LNCaP clone FGC (cell line): ENCODE results near the gene PPARG.

Experiments
- DNase-seq: peaks from one replicate; pipeline ENCODE4 v3.0.0-alpha.2; 2011; ENCODE audit warnings: low read depth
- H3K4me3 ChIP-seq: 2 replicates; pipeline ENCODE4 v1.5.1; 2011; ENCODE audit warnings: mild to moderate bottlenecking, low read depth, low read length, control low read depth
- CTCF ChIP-seq: IDR thresholded peaks from 2 replicates; pipeline ENCODE4 v1.5.1; 2012; ENCODE audit warnings: mild to moderate bottlenecking; ENCODE audit not compliant: control insufficient read depth, insufficient read depth; ENCODE audit errors: extremely low read depth

PPARG gene

GRCh38 chr3:12356996-12357395 lies 68.1 kb downstream of the PPARG start:
- no peak overlapping the region for H3K4me3 ChIP-seq
- no peak for TF ChIP-seq CTCF
- no peak for DNase-seq

GRCh38 chr3:12357456-12357855 lies 68.6 kb downstream of the PPARG start:
- H3K4me3 ChIP-seq: no peak overlapping the region
- no peak for DNase-seq
- TF ChIP-seq CTCF: no peak

- no peak overlapping the region for H3K4me3 ChIP-seq
- DNase-seq: no peak
- TF ChIP-seq CTCF: no peak
Measured at GRCh38 chr3:12363397-12364195, 74.7 kb downstream of the PPARG start.

GRCh38 chr3:12367346-12367745 lies 78.5 kb downstream of the PPARG start:
- DNase-seq: no peak
- no peak for TF ChIP-seq CTCF
- no peak overlapping the region for H3K4me3 ChIP-seq

GRCh38 chr3:12369029-12369428 lies 80.2 kb downstream of the PPARG start:
- no peak for DNase-seq
- no peak for TF ChIP-seq CTCF
- H3K4me3 ChIP-seq: no peak overlapping the region

- no peak for DNase-seq
- TF ChIP-seq CTCF: no peak
- no peak overlapping the region for H3K4me3 ChIP-seq
Measured at GRCh38 chr3:12369598-12369997, 80.7 kb downstream of the PPARG start.

- no peak for TF ChIP-seq CTCF
- no peak for DNase-seq
- H3K4me3 ChIP-seq: no peak overlapping the region
Measured at GRCh38 chr3:12370758-12371157, 81.9 kb downstream of the PPARG start.
